ENCODE results near the gene NFIX. TPM values are rescaled to one million over a fixed set of nuclear protein-coding genes. Genes with fewer than 3 reads are reported as not detected.

The NFIX gene
- total RNA-seq, 2 experiments from 2014 or later: 0.40 to 1.4 TPM

DNA sequence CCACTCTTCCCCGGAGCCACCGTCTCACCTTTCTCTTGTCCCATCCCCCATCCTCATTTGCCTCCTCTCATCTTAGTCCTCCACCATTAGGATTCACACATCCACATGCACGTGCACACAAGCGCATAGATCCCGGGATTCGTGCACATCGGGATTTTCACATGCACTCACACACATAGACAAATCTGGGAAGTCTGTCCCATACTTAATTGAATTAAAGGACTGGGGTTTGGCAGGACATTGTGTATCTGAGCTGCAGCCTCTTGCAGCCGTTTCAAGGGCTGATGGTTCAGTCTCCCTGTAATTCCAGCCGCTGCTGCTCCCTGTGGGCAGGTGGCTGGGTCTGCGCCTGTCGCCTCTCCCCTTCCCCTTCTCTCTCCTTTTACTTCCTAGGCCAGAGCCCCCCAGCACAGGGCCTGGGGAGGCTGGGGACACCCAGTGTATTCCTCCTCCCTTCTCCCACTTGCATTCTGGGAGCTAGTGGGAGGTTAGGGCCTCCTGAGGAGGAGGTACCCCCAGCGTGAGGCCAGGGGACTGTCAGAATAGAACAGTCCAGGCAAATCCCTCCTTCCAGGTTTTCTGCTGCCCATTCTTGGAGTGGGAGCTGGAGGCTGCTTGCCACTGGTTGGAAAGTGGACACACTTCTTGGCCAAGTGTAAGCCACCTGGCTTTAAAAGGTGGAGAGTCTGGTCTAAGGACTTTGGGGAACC lies 63.8 kb downstream of the NFIX start:
- no peak for DNase-seq
- Mint-ChIP-seq H3K4me1 (ENCODE audit: low read depth) (peaks cover 9% of the 10 kb centered on the region), H3K4me3 (no peak overlapping the region), H3K36me3 (ENCODE audit: low read depth) (no peaks in the 10 kb centered on the region), H3K9me3 (ENCODE audit: insufficient read depth) (no peaks in the 10 kb centered on the region), H3K27ac (no peak overlapping the region), H3K27me3 (ENCODE audit: low read depth) (peaks cover 24% of the 10 kb centered on the region)
- CTCF ChIA-PET: interaction anchor here (1.0 to 4.0 kb wide), 6 partner anchors 15 to 94 kb away, joined by 3 to 47 read pairs (median 8); no protein-coding TSS in a partner anchor
- POLR2A ChIA-PET: no interaction called here
- no peak for ATAC-seq

DNA sequence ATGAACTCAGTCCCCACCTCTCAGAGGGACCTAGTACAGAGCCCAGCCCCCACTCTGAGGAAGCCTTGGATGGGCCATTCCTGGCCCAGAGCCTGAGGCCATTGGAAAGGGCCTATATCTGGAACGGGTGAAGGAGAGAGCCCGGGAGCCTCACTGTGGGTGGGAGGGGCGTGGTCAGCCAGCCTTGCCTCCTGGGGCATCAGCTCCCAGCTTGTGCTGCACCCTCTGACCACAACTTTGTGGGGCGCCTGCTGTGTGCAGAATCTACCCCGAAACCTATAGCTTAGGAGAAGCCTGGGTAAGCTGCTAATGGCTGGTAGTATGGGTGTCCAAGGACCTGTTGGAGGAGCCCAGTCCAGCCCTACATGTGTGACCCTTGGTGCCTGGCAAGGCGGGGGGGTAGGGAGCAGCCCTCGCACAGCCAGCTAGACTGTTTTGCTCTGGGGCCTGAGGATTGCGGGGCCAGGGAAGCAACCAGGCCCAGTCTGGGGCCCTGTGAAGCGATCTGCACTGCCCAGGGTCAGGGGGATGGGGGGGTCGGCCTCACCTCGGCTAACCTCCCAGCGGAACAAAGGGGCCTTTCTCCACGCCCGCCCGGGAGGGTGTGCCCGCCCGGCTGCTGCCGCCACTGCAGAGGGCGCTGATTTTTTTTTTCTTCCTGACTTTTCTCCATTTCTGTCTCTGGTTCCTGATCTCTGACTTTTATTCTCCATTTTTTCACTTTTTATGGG lies 65.1 kb downstream of the NFIX start:
- Mint-ChIP-seq H3K4me3 (no peak overlapping the region), H3K36me3 (ENCODE audit: low read depth) (no peaks in the 10 kb centered on the region), H3K27ac (no peak overlapping the region), H3K27me3 (ENCODE audit: low read depth) (peaks cover 24% of the 10 kb centered on the region), H3K4me1 (ENCODE audit: low read depth) (peaks cover 9% of the 10 kb centered on the region), H3K9me3 (ENCODE audit: insufficient read depth) (no peaks in the 10 kb centered on the region)
- DNase-seq (no peak), ATAC-seq (no peak)
- CTCF ChIA-PET: interaction anchor here (0.7 to 4.0 kb wide), 30 partner anchors 10 to 175 kb away, joined by 3 to 82 read pairs (median 8); no protein-coding TSS in a partner anchor
- POLR2A ChIA-PET: interaction anchor here (1.2 kb wide), 1 partner anchor 95 kb away, joined by 4 read pairs; no protein-coding TSS in a partner anchor

DNA sequence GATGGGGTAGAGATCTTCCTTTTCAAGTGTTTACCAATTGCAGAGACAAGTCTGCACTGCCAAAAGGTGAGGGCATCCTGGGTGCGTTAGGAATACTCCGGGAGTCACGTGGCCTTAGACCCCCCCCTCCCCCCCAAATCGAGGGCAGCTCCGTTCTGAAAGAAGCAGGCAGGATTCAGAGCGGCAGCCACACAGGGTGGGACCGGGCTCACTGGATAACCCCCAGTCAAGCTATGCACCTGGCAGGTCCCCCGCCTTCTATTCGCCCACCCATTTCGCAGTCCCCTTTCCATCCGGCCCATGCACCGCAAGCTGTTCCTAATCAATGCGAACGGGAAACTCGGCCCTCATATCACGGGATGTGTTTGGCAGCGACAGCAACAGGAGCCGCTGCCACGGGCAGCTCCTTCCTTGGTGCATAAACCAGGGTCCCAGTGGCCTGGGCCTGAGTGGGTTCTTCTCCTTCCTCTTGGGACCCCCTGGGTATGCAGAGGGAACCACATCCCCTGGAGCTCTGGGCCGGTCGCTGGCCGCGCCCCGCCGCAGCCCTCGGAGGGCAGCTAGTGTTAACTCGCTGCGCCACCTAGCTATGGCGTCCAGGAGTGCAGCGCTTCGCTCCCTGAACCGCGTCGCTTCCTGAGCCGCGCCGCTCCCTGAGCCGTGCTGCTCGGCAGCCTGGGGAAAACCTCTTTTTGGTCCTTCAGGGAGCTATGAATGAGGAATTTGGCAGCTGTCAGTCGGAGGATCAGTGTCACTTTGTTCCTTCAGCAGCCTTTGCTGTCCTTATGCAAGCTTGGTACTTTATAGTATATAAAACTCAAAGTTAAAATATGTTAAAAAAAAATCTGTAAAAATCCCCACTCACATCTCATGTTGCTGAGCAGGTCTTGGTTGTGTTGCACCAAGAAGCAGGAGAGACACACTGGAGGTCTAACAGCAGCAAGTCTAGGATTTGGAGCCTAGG lies 66.0 kb downstream of the NFIX start:
- DNase-seq (peak; percentile 85), ATAC-seq (peak; percentile 98)
- Mint-ChIP-seq H3K4me3 (peak overlapping the region; percentile 68), H3K4me1 (ENCODE audit: low read depth) (peaks cover 9% of the 10 kb centered on the region), H3K9me3 (ENCODE audit: insufficient read depth) (no peaks in the 10 kb centered on the region), H3K27me3 (ENCODE audit: low read depth) (peaks cover 24% of the 10 kb centered on the region), H3K36me3 (ENCODE audit: low read depth) (no peaks in the 10 kb centered on the region), H3K27ac (no peak overlapping the region)
- POLR2A ChIA-PET: interaction anchor here (1.2 kb wide), 1 partner anchor 96 kb away, joined by 4 read pairs; no protein-coding TSS in a partner anchor
- CTCF ChIA-PET: interaction anchor here (0.7 to 4.0 kb wide), 38 partner anchors 9 to 176 kb away, joined by 3 to 82 read pairs (median 6); partner anchors contain the start of gene NFIX

DNA sequence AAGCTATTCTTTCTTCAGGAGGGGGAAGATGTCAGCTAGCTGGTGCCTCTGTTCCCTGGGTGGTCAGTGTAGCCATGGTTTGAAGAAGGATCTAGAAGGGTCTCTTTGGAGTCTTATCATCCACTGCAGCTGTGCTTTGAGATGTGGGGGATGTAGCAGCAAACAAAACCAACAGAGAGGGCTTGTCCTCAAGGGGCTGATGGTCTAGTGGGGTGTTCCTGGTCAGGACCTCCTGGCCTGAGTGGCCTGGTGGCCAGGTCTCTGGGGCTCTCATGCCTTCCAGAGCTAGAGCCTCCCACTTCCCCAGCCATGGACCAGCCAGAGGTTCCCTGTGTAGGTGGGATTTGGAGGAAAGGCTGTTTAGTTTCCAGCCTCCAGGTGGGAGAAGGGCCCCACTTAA lies 67.0 kb downstream of the NFIX start:
- H3K4me1 Mint-ChIP-seq (ENCODE audit: low read depth): peaks cover 9% of the 10 kb centered on the region
- CTCF ChIA-PET: interaction anchor here (1.4 to 4.0 kb wide), 14 partner anchors 17 to 97 kb away, joined by 3 to 82 read pairs (median 16); no protein-coding TSS in a partner anchor
- H3K27ac Mint-ChIP-seq: no peak overlapping the region
- no peak overlapping the region for H3K4me3 Mint-ChIP-seq
- DNase-seq (no peak), ATAC-seq (no peak)
- POLR2A ChIA-PET: no interaction called here
- H3K9me3 Mint-ChIP-seq (ENCODE audit: insufficient read depth): no peaks in the 10 kb centered on the region
- no peaks in the 10 kb centered on the region for H3K36me3 Mint-ChIP-seq (ENCODE audit: low read depth)
- H3K27me3 Mint-ChIP-seq (ENCODE audit: low read depth): peaks cover 24% of the 10 kb centered on the region

GRCh38 chr19:13063461-13064091 lies 68.3 kb downstream of the NFIX start:
- H3K9me3 Mint-ChIP-seq (ENCODE audit: insufficient read depth): no peaks in the 10 kb centered on the region
- no peak overlapping the region for H3K4me3 Mint-ChIP-seq
- peaks cover 9% of the 10 kb centered on the region for H3K4me1 Mint-ChIP-seq (ENCODE audit: low read depth)
- no peak for DNase-seq
- ChIA-PET POLR2A (no interaction called here), CTCF (interaction anchor here (1.0 to 2.1 kb wide), 3 partner anchors 10 to 98 kb away, joined by 3 to 12 read pairs (median 5); no protein-coding TSS in a partner anchor)
- ATAC-seq: no peak
- H3K27me3 Mint-ChIP-seq (ENCODE audit: low read depth): peaks cover 23% of the 10 kb centered on the region
- no peak overlapping the region for H3K27ac Mint-ChIP-seq
- no peaks in the 10 kb centered on the region for H3K36me3 Mint-ChIP-seq (ENCODE audit: low read depth)

DNA sequence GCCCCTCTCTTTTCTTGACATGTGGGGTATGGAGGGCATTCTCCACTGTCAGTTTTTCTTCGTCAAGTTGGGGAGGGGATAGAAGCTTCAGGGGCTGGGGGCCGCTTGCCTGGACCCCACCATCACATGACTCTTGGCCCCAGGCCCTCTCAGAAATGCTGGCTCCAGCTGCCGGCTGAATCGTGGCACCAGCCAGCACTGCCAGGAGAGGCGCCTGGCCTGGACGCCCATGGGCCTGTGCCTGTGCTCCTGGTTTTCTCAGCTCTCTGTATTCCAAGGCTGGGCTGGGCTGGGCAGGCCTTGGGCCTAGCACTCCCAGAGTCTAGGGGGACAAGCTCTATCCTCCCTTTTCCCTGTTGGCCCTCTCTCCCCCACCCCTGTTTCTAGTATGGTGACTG lies 68.8 kb downstream of the NFIX start:
- POLR2A ChIA-PET: no interaction called here
- Mint-ChIP-seq H3K9me3 (ENCODE audit: insufficient read depth) (no peaks in the 10 kb centered on the region), H3K4me1 (ENCODE audit: low read depth) (peaks cover 9% of the 10 kb centered on the region)

DNA sequence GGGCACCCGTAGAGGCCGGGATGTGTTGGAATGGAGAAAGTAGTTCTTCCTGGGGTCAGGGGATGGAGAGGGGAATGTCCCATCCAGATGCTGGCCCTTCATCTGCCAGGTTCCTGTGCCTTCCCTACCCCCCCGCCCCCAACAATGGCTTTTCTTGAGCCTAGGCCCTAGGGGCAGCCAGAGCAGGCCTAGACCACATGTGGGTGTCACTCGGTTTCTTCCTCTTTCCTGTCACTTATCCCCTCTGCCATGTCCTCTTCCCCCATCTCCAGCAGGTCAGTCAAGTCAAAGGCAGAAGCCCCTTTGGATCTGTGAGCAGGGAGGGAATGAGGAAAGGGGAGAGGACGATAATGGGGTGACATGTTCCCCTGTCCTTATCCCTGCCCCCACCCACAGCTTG lies 71.0 kb downstream of the NFIX start:
- H3K4me1 Mint-ChIP-seq (ENCODE audit: low read depth): peaks cover 3% of the 10 kb centered on the region
- no peak overlapping the region for H3K4me3 Mint-ChIP-seq
- ChIA-PET POLR2A (no interaction called here), CTCF (interaction anchor here (0.5 to 1.4 kb wide), 2 partner anchors 10 to 101 kb away, joined by 3 to 6 read pairs; no protein-coding TSS in a partner anchor)
- no peak overlapping the region for H3K27ac Mint-ChIP-seq
- no peaks in the 10 kb centered on the region for H3K36me3 Mint-ChIP-seq (ENCODE audit: low read depth)
- H3K9me3 Mint-ChIP-seq (ENCODE audit: insufficient read depth): no peaks in the 10 kb centered on the region
- peaks cover 14% of the 10 kb centered on the region for H3K27me3 Mint-ChIP-seq (ENCODE audit: low read depth)
- ATAC-seq (no peak), DNase-seq (no peak)

More for the DNA sequence above, 68.8 kb downstream of the NFIX start:
- peaks cover 19% of the 10 kb centered on the region for H3K27me3 Mint-ChIP-seq (ENCODE audit: low read depth)
- no peak for DNase-seq
- CTCF ChIA-PET: interaction anchor here (1.0 to 2.1 kb wide), 3 partner anchors 9 to 99 kb away, joined by 3 to 12 read pairs (median 5); no protein-coding TSS in a partner anchor
- ATAC-seq: no peak
- H3K36me3 Mint-ChIP-seq (ENCODE audit: low read depth): no peaks in the 10 kb centered on the region
- H3K4me3 Mint-ChIP-seq: no peak overlapping the region
- no peak overlapping the region for H3K27ac Mint-ChIP-seq

DNA sequence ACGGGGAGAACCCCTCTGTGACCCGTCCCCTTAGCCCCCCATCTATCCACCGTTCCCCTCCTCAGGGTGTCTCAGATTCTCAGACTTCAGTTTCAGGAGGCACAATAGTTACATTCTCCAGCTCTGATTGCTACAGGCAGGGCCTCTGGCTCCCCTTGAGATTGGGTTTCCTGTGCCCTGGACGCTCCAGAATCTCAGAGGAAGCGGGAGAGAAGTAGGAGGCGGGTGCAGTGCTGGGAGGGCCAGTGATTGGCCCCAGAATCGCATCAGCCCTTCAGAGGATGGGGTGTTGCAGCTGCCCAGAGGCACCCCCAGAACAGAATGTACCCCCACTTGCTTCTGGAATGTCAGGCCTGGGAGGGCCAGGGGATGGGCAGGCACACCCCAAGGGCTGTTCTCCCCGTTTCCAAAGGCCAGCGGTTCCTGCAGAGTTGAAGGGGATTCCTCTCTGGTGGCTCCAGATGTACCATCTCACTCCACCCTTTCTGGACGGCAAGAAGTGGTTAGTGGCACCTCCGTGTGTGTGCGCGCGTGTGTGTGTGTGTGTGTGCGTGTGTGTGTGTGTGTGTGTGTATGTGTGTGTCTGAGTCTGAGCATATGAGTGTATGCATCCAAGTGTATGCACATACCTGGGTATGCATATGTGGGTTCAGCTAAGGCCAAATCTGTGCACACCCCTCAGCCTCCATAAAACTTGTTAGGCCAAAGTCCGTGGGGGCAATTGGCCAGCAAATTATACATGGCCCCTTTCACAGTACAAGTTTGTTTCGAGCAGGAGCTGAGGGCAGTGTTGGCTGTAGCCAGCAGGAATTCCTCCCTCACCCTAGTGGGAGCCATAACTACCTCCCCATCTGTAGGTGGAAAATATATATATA lies 71.9 kb downstream of the NFIX start:
- no peak overlapping the region for H3K27ac Mint-ChIP-seq

GRCh38 chr19:13068085-13068846 lies 73.0 kb downstream of the NFIX start:
- CTCF ChIA-PET: interaction anchor here (1.0 to 2.7 kb wide), 2 partner anchors 18 to 103 kb away, joined by 3 to 17 read pairs; no protein-coding TSS in a partner anchor
- no peak for DNase-seq
- Mint-ChIP-seq H3K27ac (no peak overlapping the region), H3K27me3 (ENCODE audit: low read depth) (peaks cover 3% of the 10 kb centered on the region), H3K4me1 (ENCODE audit: low read depth) (no peaks in the 10 kb centered on the region), H3K9me3 (ENCODE audit: insufficient read depth) (no peaks in the 10 kb centered on the region), H3K4me3 (no peak overlapping the region), H3K36me3 (ENCODE audit: low read depth) (no peaks in the 10 kb centered on the region)
- POLR2A ChIA-PET: no interaction called here
- ATAC-seq: no peak

More for the DNA sequence above, 71.9 kb downstream of the NFIX start:
- no peaks in the 10 kb centered on the region for H3K9me3 Mint-ChIP-seq (ENCODE audit: insufficient read depth)
- H3K4me1 Mint-ChIP-seq (ENCODE audit: low read depth): no peaks in the 10 kb centered on the region
- no peak overlapping the region for H3K4me3 Mint-ChIP-seq
- no peaks in the 10 kb centered on the region for H3K36me3 Mint-ChIP-seq (ENCODE audit: low read depth)
- peaks cover 8% of the 10 kb centered on the region for H3K27me3 Mint-ChIP-seq (ENCODE audit: low read depth)
- ATAC-seq (no peak), DNase-seq (no peak)
- ChIA-PET CTCF (interaction anchor here (1.4 kb wide), 1 partner anchor 102 kb away, joined by 6 read pairs; no protein-coding TSS in a partner anchor), POLR2A (no interaction called here)

All from activated CD8-positive, alpha-beta T cell treated with anti-CD3 and anti-CD28 coated beads, Interleukin-2, amount 10 ng/mL, durations not matched to agents 7 days and 5 days (primary cell).